D341Med (cell line): ENCODE results near the gene BUB3.
"Not testable (repeated sequence)": the region's sequence is repeated elsewhere in the genome, so short reads cannot be mapped to it uniquely, and the experiment has no call there.

Source experiments
- DNase-seq: peaks from one replicate; pipeline ENCODE4 v3.0.0; 2012; ENCODE audit warnings: low spot score

Gene BUB3

DNA sequence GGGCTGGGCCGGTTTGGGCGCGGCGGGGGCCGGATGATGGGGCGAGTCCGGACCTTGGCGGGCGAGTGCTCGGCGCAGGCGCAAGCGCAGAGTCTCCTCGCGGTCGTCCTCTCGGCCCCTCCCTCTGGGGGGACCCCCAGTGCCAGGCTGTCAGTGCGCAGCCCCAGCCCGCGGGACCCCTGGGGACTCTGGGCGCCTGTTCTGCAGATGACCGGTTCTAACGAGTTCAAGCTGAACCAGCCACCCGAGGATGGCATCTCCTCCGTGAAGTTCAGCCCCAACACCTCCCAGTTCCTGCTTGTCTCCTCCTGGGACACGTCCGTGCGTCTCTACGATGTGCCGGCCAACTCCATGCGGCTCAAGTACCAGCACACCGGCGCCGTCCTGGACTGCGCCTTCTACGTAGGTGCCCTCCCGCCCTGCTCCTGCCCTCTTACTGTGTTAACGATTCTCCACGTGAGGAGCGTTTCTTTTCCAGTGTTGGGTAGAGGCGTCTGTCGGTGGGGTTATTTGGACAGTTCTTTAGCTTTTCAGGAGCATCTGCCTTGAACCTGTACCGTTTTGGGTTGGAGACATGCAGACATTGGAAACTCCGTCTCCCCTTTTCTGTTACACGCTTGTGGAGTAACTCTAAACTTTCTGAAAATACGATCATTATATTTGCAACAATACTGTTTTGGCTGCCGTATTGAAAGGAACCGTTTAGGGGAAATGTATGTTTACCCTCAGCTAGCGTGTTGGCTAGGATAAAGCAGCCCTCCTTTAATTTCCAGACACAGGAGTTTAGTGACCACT lies 706 bp downstream of the BUB3 start:
- peak; percentile 74 for DNase-seq

DNA sequence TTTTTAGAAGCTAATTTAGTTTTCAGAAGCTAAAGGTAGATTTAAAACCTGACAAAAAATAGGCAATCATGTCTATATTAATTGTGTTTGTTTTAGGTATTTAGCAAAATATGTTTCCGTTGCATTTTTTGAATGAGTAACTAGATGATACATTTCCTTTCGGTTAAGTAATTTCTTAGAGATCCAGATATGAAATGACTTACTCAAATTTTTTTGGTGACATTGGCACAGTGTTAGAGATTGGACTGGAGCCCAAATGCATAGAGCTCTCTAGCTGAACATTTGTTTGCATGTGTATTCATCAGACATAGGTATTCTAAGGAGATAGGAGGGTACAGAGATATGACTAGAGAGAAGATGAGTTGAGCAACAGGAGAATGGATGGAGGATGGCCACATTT lies 1.9 kb downstream of the BUB3 start:
- no peak for DNase-seq

DNA sequence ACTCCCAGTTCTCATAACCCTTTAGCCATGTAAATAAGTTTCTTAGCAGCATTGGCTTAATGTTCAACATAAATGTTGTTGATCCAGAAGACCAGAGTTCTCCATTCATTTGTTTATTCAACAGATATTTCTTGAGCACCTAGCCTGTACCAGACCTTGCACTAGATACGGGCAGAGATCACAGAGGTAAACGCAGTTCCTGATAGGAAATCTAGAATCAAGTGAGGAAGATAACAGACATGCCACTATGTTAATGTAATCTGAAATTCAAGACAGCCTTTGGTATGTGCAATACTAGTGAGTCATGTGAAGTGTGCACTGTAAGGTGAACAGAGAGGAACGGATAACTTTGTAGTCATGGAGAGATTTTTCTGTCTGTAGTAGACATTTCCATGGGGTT lies 3.0 kb downstream of the BUB3 start:
- no peak for DNase-seq

DNA sequence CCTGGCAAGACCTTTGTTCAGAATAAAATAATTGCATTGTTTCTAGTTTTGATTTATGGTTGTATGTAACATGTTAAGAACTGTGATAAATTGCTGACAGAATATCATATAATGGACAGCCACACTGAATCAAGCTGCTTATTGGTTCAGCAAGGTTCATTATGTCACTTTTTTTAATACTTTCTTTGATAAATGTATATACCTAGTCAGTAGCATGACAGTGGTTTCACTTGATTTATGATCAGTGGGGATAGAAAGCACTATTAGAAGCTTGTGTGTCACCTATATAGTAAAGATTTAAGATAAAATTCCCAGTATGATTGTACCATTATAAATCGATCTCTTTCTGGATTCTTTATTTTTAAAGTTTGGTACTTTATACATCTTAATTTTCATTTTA lies 4.5 kb downstream of the BUB3 start:
- DNase-seq, result no peak

DNA sequence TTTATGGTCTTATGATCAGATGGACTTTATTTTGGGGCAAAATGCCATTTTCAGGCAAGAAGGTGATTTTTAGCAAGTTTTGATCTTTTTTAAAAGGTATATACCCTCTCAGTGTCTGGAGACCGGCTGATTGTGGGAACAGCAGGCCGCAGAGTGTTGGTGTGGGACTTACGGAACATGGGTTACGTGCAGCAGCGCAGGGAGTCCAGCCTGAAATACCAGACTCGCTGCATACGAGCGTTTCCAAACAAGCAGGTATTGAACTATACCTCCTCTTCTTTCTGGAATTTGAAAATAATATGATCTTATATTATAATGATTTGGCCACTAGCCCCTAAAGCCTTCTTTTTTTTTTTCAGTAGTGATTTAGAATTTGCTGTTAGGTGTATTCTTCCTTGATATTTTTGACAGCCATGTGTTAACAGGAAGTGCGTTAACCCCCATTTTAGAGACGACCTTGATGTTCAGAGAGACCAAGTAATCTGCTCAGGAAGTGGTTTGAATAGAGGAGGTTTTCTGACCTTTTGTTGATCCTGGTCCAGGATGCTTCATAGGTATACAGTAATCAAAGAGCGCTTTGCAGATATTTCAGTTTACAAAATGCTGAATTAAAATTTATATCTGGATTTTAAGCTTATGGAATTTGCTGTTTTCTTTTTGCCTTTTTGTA lies 6.2 kb downstream of the BUB3 start:
- DNase-seq, result no peak

DNA sequence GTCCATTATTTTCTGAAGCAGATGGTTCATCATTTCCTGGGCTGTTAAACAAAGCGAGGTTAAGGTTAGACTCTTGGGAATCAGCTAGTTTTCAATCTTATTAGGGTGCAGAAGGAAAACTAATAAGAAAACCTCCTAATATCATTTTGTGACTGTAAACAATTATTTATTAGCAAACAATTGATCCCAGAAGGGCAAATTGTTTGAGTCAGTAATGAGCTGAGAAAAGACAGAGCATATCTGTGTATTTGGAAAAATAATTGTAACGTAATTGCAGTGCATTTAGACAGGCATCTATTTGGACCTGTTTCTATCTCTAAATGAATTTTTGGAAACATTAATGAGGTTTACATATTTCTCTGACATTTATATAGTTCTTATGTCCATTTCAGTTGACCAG lies 10.1 kb downstream of the BUB3 start:
- DNase-seq, result no peak

DNA sequence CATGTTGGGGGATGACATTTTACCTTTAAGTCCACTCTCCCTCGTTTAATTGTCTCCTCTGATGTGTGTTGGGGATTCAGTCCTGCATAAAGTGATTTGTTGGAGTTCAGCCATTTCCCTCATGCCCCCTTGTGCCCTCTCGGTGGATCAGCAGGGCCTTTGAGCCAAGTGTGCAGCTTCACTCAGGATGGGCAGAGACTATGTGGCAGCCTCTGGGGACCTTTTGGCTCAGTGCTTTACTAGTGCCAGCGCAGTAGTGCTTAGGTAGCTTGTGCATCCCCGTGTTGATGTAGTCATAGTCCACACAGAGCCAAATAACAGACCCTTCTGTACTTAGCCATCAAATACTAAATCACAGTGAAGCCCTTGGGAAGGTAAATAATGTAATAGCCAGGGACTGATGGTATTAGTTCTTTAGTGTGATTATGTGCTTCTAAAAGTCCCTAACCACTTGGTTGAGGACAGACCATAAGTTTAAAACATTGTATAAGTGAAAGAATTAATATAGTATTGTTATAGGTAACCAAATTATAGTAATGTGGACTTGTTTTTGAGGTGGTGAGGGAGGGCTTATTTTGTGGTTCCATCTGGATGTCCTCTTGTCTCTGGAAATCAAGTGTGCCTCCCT lies 11.4 kb downstream of the BUB3 start:
- peak; percentile 52 for DNase-seq

DNA sequence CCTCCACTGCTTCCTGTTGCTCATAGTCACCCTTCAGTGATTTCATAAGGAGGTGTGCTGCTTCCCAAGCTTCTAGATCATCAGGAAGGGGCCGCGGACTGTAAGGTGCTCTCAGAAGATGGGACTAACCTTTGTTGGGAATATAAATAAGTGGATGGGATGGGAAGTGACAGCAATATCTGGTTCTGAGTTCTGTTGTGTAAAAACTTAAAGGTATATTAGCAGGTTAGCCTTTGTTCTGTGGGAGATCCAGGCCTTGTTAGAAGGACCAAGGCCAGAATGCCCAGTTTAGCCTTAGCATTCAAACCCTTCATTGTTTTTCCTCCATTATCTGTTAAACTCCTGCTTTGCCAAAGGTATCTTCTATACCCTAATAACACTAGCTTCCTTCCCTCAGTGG lies 12.4 kb downstream of the BUB3 start:
- no peak for DNase-seq

DNA sequence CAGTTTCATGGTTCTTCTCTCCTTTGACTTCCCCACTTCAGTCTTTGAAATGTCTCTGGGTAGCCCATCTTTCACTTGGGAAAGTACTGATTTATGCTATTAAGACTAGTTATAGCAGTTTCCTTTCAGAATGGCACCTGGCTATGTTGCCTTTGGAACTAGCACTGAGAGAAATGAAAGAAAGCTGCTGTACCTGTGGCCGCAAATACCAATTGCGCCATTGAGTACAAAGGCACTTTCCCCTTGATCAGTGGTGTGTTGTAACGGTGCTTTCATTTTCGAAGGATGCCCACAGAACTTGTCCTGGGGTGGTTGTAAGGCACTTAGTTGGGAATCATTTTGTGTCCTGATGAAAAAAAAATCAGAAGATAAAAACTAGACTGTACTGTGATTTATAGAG lies 16.8 kb downstream of the BUB3 start:
- no peak for DNase-seq

DNA sequence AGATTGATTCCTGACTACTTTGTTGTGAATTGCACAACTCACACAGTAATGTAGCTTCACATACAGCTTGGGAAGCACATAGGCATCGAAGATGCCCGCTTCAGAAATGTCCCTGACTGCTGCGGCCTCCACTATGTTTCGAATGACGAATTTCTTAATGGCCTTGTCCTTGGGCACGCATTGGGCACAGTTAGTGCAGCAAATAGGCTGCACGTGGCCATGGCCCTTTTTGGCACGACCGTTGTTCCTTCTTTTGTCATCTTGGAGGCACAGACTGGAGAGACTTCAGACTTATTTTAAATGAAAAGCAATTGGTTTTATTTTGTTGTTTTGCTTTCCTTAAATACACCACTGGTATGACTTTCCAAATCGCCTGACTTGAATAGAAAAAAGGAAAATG lies 17.4 kb downstream of the BUB3 start:
- not testable (repeated sequence) for DNase-seq

DNA sequence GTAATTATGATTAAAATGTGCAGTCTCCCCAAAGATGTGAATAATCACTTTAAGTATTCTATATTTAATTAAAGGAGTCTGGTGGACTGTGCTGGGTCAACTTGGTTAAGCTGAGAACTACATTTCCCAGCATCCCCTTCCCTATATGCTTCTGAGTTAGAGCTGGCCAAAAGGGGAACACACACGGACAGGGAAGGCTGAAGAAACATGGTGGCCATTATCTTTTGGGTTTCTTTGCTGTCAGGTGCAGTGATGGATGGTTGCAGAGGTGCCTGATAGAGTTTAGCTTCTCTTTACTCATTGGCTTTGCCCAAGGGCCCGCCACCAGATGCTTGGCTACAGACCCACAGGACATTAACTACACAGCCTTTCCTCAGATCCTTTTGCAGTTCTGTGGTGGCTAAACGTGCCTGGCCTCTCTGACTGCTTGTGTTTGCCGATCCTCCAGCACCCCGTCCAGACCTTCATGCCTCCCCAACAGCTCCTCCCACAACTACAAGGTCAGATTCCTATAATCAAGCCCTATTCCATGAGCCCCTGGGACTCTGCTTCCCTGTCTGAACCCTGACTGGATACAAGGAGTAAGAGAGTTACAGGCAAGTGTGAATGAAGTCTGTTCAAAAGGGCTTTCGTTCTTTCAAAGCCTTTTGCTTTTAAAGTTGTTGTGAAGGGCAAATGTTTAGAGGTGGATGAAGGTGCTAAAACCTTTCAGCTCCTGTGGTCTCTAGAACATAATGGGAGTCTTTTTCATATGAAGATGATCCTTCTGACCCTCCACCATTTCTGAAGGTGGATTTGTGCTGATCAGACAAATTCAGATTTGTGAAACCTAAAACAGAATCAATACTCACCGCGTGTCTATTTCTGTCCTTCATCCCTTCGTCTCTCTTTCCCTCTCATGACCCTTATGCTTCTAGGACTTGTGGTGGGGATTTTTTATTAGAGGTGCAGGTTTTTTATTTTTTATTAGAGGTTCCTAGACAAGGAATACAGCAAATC lies 21.5 kb downstream of the BUB3 start:
- DNase-seq, result no peak

DNA sequence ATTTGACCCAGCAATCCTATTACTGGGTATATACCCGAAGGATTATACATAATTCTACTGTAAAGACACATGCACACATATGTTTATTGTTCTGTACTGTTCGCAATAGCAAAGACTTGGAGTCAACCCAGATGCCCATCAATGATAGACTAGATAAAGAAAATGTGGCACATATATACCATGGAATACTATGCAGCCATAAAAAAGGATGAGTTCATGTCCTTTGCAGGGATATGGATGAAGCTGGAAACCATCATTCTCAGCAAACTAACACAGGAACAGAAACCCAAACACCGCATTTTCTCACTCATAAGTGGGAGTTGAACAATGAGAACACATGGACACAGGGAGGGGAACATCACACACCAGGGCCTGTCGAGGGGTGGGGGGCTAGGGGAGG lies 24.2 kb downstream of the BUB3 start:
- DNase-seq, result not testable (repeated sequence)

DNA sequence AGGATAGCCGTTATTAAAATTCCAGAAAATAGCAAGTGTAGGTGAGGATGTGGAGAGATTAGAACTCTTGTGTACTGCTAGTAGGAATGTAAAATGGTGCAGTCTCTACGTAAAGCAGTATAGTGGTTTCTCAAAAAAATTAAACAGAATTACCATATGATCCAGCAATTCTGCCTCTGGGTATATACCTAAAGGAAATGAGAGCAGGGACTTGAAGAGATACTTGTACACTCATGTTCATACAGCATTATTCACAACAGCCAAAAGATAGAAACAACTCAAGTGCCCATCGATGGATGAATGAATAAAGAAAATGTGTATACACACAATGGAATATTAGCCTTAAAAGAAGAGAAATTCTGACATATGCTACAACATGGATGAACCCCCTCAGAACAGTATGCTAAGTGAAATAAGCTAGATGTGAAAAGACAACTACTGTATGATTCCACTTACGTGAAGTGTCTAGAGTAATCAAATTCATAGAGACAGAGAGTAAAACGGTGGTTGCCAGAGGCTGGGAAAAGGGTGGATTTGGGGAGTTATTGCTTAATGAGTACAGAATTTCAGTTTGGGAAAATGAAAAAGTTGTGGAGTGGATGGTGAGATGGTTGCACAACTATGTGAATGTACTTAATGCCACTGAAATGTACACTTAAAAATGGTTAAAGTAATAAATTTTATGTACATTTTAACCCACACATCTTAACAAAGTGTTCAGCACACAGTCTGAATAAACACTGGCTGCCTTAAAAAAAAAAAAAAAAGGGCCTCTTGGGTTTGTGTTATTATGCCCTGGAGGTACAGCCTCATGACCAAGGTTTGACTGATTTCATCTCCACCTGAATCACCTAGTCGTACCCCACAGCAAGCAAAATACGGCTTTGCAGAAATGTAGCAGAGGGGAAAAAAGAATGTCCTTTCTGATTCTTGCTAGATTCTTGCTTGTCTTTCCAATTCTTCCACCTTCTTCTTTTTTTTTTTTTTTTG lies 26.2 kb downstream of the BUB3 start:
- DNase-seq, result no peak

DNA sequence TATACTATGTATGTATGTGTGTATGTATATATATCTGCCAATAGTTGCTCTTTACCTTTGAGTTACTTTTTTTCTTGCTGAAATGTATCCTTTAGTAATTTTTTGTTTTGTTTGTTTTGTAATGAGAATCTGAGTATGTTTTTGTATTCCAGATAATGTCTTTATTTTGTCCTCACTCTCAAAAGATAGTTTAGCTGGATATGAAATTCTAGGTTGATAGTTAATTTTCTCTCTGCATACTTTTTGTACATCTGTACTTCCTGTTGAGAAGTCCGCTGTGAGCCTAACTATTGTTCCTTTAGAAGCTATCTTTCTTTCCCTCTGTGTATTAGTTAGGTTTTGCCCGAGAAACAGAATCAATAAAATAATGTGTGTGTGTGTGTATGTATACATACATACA lies 29.5 kb downstream of the BUB3 start:
- DNase-seq, result no peak

DNA sequence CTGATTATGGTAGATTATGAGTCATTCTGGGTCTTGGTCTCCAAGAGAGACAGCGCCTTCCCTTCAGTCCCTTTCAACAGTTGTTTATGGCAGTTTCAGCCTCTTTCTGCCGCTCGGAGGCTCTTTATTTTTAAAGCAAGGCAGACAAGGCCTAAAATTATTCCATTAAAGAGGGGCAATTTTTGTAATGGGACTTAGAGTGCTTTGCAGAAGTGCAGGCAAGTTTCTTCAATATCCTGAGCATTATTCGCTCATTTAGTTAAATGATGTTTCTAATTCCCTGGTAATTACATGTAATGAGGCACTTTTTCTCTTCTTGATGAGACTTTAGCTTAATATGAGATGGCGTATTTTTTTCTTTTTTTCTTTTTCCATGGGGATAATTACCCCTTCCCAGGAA lies 33.6 kb downstream of the BUB3 start:
- no peak for DNase-seq

DNA sequence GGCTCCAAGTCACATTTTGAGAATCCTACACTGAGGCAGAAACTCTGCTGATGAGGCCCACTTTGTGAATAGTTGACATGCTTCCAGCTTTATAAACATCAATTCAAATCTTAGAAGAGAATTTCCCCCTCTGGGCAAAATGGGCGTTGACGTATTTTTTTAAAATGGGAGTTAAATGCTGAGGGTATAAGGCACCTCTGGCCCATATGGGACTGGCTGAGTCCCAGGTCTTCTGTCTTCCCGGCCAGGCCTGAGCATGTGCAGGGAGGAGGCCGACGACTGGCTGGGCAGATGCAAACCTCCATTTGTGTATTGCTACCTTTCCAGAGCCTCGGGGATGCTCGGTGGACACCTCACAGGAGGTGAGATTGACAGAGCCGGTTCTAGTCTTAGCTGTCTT lies 37.7 kb downstream of the BUB3 start:
- no peak for DNase-seq

DNA sequence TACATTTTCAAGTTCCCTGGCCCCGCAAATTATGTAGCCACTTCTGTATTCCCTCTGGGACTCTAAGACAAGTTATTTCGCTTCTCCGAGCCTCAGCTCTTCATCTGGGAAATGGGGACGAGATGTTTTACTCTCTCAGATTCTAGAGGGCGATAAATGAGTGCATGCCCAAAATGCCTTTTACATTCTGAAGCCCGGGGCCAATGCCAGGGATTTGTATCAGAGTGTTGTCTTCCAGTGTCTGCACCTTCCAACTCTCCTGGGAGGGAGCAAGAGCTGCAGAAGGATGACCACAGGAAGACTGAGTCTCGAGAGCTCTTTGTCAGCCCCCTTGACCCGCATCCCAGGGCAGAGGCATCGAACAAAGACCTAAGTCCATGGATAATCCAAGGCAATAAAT lies 39.9 kb downstream of the BUB3 start:
- no peak for DNase-seq

DNA sequence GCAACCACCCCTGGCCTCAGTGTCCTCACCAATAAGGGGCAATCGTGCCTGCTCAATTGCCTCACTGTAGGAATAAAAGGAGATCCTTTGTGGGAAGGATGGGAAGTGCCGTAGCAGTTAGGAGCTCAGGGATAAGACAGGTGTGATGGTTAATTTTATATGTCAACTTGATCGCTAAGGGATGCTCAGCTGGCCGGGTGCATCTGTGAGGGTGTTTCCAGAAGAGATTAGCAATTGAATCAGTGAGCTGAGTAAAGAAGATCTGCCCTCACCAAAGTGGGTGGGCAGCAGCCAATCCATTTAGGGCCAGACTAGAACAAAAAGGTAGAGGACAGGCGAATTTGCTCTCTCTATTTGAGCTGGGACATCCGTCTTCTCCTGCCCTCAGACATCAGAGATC lies 46.3 kb downstream of the BUB3 start:
- no peak for DNase-seq

DNA sequence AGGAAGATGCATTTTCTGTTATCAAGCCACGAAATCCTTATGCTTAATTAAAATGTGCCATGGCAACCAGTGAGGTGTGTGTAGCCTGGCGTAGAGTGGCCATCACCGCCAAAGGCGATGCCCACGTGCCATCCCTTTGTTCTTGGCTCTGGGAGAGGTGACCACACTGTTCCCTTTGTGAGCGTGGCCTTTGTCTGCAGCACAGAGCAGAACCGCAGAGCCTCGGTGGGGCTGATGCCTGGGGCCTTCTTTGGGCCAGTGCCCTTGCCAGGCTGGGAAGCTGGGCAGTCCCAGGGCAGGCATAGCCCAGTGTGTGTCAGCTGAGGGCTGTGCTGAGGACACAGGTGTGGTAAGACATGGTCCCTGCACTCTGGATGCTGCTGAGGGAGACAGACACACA lies 48.3 kb downstream of the BUB3 start:
- DNase-seq, result no peak

DNA sequence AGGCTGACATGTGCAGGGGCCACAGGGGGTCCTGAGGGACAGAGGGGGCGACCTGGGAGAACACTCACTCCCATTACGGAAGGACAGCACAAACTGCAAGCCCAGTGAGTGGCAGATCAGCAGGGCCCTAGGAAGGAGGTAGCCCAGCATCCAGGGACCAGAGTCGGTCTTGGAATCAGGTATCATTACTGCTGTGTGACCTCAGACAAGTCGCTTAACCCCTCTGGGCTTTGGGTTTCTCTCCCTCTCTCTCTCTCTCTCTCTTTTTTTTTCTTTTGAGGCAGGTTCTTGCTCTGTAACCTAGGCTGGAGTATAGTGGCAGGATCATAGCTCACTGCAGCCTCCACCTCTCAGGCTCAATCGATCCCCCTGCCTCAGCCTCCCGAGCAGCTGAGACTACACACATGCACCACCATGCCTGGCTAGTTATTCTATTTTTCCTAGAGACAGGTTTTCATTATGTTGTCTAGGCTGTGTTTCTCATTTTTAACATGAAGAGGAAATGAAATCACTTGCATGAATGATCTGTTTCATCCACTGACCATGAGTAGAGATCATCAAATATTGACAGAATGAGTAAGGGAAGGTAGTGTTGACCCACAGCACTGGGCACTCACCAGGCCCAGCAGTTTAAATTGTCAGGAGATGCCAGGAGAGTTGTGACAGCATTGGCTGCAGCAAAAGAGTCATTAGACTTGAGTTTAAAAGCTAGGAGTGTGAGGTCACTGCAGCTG lies 49.4 kb downstream of the BUB3 start:
- DNase-seq, result no peak
